ENCODE measurements around the gene IL13RA1.

- TF ChIP-seq POLR2A (IDR thresholded peaks at IDR 0.05), result no peak
- TF ChIP-seq CTCF (IDR thresholded peaks at IDR 0.05), result no peak
- no peak for TF ChIP-seq EP300 (IDR thresholded peaks at IDR 0.05)
- no peak for TF ChIP-seq POLR2AphosphoS5 (IDR thresholded peaks at IDR 0.05)
Measured at GRCh38 chrX:118723376-118723775, 4.0 kb upstream of the IL13RA1 start.

All from sigmoid colon (tissue), 4 donors.